OCI-LY1 (cell line): ENCODE data around the gene KCTD13.

Experiments
- H2AFZ ChIP-seq: fragments of 200-600 bp; sonication (generic), shearing (Covaris generic); 2 replicates; pipeline ENCODE4 v1.6.0; 2014; ENCODE audit warnings: antibody characterized with exemption, mild to moderate bottlenecking, low read length
- H3F3A ChIP-seq: fragments of 200-600 bp; sonication (generic), shearing (Covaris generic); 2 replicates; pipeline ENCODE4 v1.6.0; 2014; ENCODE audit warnings: mild to moderate bottlenecking, antibody characterized with exemption, low read length, moderate library complexity; ENCODE audit not compliant: insufficient read depth
- H3K27ac ChIP-seq: fragments of 200-600 bp; sonication (generic); 2 replicates; pipeline ENCODE4 v1.5.1; 2014; ENCODE audit warnings: low read length, mixed run types, mild to moderate bottlenecking, low read depth; ENCODE audit not compliant: poor library complexity, severe bottlenecking
- H3K27me3 ChIP-seq: fragments of 200-600 bp; sonication (generic); 2 replicates; pipeline ENCODE4 v1.6.0; 2014; ENCODE audit warnings: antibody characterized with exemption, mild to moderate bottlenecking, low read length, moderate library complexity; ENCODE audit not compliant: insufficient read depth
- H3K36me3 ChIP-seq: fragments of 200-600 bp; sonication (generic); 2 replicates; pipeline ENCODE4 v1.6.1; 2014; ENCODE audit warnings: mild to moderate bottlenecking, antibody characterized with exemption, low read length, moderate library complexity, mixed read lengths; ENCODE audit not compliant: insufficient read depth
- H3K4me1 ChIP-seq: fragments of 200-600 bp; sonication (generic); 2 replicates; pipeline ENCODE4 v1.5.1; 2014; ENCODE audit warnings: mild to moderate bottlenecking, low read length, moderate library complexity; ENCODE audit not compliant: insufficient read depth, severe bottlenecking
- H3K4me2 ChIP-seq: fragments of 200-600 bp; sonication (generic), shearing (Covaris generic); 2 replicates; pipeline ENCODE4 v1.6.1; 2014; ENCODE audit warnings: low read length
- H3K4me3 ChIP-seq: fragments of 200-600 bp; sonication (generic); 2 replicates; pipeline ENCODE4 v1.5.1; 2014; ENCODE audit warnings: low read length, low read depth, mild to moderate bottlenecking, mixed read lengths; ENCODE audit not compliant: poor library complexity, severe bottlenecking
- H3K79me2 ChIP-seq: fragments of 200-600 bp; shearing (Covaris generic); 2 replicates; pipeline ENCODE4 v1.6.1; 2016; ENCODE audit warnings: mixed run types, low read length, mixed read lengths; ENCODE audit not compliant: insufficient read depth
- H3K9ac ChIP-seq: fragments of 200-600 bp; sonication (generic), shearing (Covaris generic); 2 replicates; pipeline ENCODE4 v1.6.1; 2014; ENCODE audit warnings: mild to moderate bottlenecking, low read length, mixed read lengths
- H3K9me2 ChIP-seq: fragments of 200-600 bp; sonication (generic), shearing (Covaris generic); 2 replicates; pipeline ENCODE4 v1.6.1; 2014; ENCODE audit warnings: low read depth, mild to moderate bottlenecking, low read length, mixed read lengths
- H3K9me3 ChIP-seq: fragments of 200-600 bp; shearing (Covaris generic); 2 replicates; pipeline ENCODE4 v1.6.1; 2014; ENCODE audit warnings: low read length, mixed read lengths
- H4K20me1 ChIP-seq: fragments of 200-600 bp; sonication (generic), shearing (Covaris generic); 2 replicates; pipeline ENCODE4 v1.6.0; 2016; ENCODE audit warnings: mild to moderate bottlenecking, low read length; ENCODE audit not compliant: insufficient read depth
- CTCF ChIP-seq: fragments of 200-600 bp; sonication (generic), shearing (Covaris generic); IDR thresholded peaks from 2 replicates; pipeline ENCODE4 v1.5.1; 2017; ENCODE audit warnings: mild to moderate bottlenecking, antibody characterized with exemption, low read length, moderate library complexity, mixed read lengths
- EZH2 ChIP-seq: fragments of 200-600 bp; sonication (generic), shearing (Covaris generic); IDR thresholded peaks from 2 replicates; pipeline ENCODE4 v1.8.0; 2017; ENCODE audit warnings: borderline replicate concordance, mixed run types, mild to moderate bottlenecking, antibody characterized with exemption, low read length, moderate library complexity, mixed read lengths

The KCTD13 gene

GRCh38 chr16:29899516-29900101, 26.4 kb downstream of the KCTD13 start, which contains the start of gene SEZ6L2:
SEZ6L2 (minus strand) TSS chr16:29899550; CDS start chr16:29899019, 531 bp downstream.
- Histone ChIP-seq H3K9ac (no peak within 1 kb of the TSS), H3F3A (no peaks in the 10 kb centered on the region), H3K9me3 (no peaks in the 10 kb centered on the region), H3K9me2 (no peaks in the 10 kb centered on the region), H3K4me1 (peaks cover 5% of the 10 kb centered on the region), H4K20me1 (no peaks in the 10 kb centered on the region), H2AFZ (no peak within 1 kb of the TSS), H3K27me3 (no peaks in the 10 kb centered on the region), H3K79me2 (no peaks in the 10 kb centered on the region), H3K4me2 (peak within 1 kb of the TSS; percentile 64), H3K36me3 (no peaks in the 10 kb centered on the region), H3K27ac (no peak within 1 kb of the TSS), H3K4me3 (peak within 1 kb of the TSS; percentile 57)
- TF ChIP-seq CTCF, result no peak
- TF ChIP-seq EZH2, result no peak

- Histone ChIP-seq H3K9ac (no peak overlapping the region), H3K9me2 (no peaks in the 10 kb centered on the region), H3K27ac (no peak overlapping the region), H3K36me3 (no peaks in the 10 kb centered on the region), H3K4me2 (no peak overlapping the region), H3K79me2 (no peaks in the 10 kb centered on the region), H3K27me3 (no peaks in the 10 kb centered on the region), H2AFZ (no peak overlapping the region), H3K4me1 (peaks cover 5% of the 10 kb centered on the region), H4K20me1 (no peaks in the 10 kb centered on the region), H3K4me3 (no peak overlapping the region), H3K9me3 (no peaks in the 10 kb centered on the region), H3F3A (no peaks in the 10 kb centered on the region)
- TF ChIP-seq CTCF (no peak), EZH2 (no peak)
Measured at GRCh38 chr16:29898804-29899515, 27.1 kb downstream of the KCTD13 start.

GRCh38 chr16:29898135-29898803, 27.8 kb downstream of the KCTD13 start:
- Histone ChIP-seq H3K9me3 (no peaks in the 10 kb centered on the region), H3K36me3 (no peaks in the 10 kb centered on the region), H3F3A (no peaks in the 10 kb centered on the region), H3K79me2 (no peaks in the 10 kb centered on the region), H3K9me2 (no peaks in the 10 kb centered on the region), H3K27ac (no peak overlapping the region), H3K9ac (no peak overlapping the region), H3K4me2 (no peak overlapping the region), H2AFZ (no peak overlapping the region), H3K4me1 (peaks cover 5% of the 10 kb centered on the region), H3K27me3 (no peaks in the 10 kb centered on the region), H4K20me1 (no peaks in the 10 kb centered on the region), H3K4me3 (no peak overlapping the region)
- no peak for TF ChIP-seq CTCF
- no peak for TF ChIP-seq EZH2
